Calu3 (cell line): ENCODE results near the gene PRR5. TPM values are rescaled to one million over a fixed set of nuclear protein-coding genes. Genes with fewer than 3 reads are reported as not detected.
"Not testable (repeated sequence)": the region's sequence is repeated elsewhere in the genome, so short reads cannot be mapped to it uniquely, and the experiment has no call there.

ENCODE experiments used
- BruUV-seq: library from RNA; stranded (reverse); fragments of 400-500 nt; replicated peaks from 2 replicates; lab custom pipeline; 2021; lab: Mats Ljungman, UMichigan
- CTCF ChIA-PET: fragments of 300-600 bp; sonication (Branson Sonifier 250); formaldehyde crosslinking; loops from one replicate; lab custom pipeline; 2022; ENCODE audit warnings: antibody characterized with exemption; lab: Charles Lee
- DNase-seq: peaks from one replicate; pipeline ENCODE4 v3.0.0; 2022
- H3K27ac Mint-ChIP-seq: one replicate; pipeline ENCODE4 v1.8.0; 2022; ENCODE audit warnings: mixed read lengths; ENCODE audit not compliant: unreplicated experiment
- H3K27me3 Mint-ChIP-seq: one replicate; pipeline ENCODE4 v1.8.0; 2022; ENCODE audit warnings: mixed read lengths; ENCODE audit not compliant: unreplicated experiment
- H3K36me3 Mint-ChIP-seq: one replicate; pipeline ENCODE4 v1.8.0; 2022; ENCODE audit warnings: mild to moderate bottlenecking, moderate library complexity, mixed read lengths; ENCODE audit not compliant: insufficient read depth, unreplicated experiment
- H3K4me1 Mint-ChIP-seq: one replicate; pipeline ENCODE4 v1.8.0; 2022; ENCODE audit warnings: mild to moderate bottlenecking, low read depth, mixed read lengths; ENCODE audit not compliant: unreplicated experiment
- H3K4me3 Mint-ChIP-seq: one replicate; pipeline ENCODE4 v1.8.0; 2022; ENCODE audit warnings: mild to moderate bottlenecking, low read depth, moderate library complexity, mixed read lengths; ENCODE audit not compliant: unreplicated experiment
- H3K9me3 Mint-ChIP-seq: one replicate; pipeline ENCODE4 v1.8.0; 2022; ENCODE audit warnings: low read depth, mixed read lengths; ENCODE audit not compliant: unreplicated experiment
- intact Hi-C: fragments of 100-400 bp; cut with micrococcal nuclease; formaldehyde crosslinking; loops from one replicate; pipeline ENCODE4 v1.10.0; 2022; ENCODE audit not compliant: unreplicated experiment
- total RNA-seq: library from RNA; stranded (reverse); gene quantifications from 2 replicates; pipeline ENCODE4 v1.2.3, GENCODE V29; 2022
- TF ChIP-seq, protein P1 (sequence below): fragments of 200-600 bp; IDR thresholded peaks from one replicate; pipeline ENCODE4 v1.8.0; 2022; ENCODE audit warnings: antibody characterized with exemption; ENCODE audit not compliant: unreplicated experiment

Gene PRR5
- total RNA-seq, 1 experiment from 2014 or later, result 12.5 TPM

DNA sequence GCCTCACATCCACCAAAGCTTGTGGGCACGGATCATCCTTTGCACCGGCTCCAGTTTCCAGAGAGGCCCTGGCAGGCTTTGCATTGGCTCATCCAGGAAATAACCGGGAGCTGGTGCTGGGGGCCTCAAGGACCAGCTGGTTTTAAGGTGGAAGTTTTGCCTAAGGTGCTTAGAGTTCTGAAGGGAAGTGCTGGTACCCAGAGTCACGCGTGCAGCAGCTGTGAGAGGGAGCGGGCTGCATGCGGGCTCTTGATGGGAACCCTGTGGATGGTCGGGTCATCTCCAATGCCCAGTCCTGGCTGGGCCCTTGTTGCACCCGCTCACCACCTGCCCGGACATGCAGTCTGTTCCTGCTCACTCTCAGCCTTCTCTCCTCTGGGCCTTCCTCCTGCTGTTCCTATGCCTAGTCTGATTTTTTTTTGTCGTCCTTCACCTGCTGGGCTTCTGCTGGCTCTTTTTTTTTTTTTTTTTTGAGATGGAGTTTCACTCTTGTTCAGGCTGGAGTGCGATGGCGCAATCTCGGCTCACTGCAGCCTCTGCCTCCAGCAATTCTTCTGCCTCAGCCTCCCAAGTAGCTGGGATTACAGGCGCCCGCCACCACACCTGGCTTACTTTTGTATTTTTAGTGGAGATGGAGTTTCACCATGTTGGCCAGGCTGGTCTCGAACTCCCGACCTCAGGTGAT lies 24.0 kb upstream of the PRR5 start:
- H3K4me1 Mint-ChIP-seq, result no peaks in the 10 kb centered on the region
- H3K9me3 Mint-ChIP-seq, result no peaks in the 10 kb centered on the region
- TF ChIP-seq, protein P1, sequence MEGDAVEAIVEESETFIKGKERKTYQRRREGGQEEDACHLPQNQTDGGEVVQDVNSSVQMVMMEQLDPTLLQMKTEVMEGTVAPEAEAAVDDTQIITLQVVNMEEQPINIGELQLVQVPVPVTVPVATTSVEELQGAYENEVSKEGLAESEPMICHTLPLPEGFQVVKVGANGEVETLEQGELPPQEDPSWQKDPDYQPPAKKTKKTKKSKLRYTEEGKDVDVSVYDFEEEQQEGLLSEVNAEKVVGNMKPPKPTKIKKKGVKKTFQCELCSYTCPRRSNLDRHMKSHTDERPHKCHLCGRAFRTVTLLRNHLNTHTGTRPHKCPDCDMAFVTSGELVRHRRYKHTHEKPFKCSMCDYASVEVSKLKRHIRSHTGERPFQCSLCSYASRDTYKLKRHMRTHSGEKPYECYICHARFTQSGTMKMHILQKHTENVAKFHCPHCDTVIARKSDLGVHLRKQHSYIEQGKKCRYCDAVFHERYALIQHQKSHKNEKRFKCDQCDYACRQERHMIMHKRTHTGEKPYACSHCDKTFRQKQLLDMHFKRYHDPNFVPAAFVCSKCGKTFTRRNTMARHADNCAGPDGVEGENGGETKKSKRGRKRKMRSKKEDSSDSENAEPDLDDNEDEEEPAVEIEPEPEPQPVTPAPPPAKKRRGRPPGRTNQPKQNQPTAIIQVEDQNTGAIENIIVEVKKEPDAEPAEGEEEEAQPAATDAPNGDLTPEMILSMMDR, result no peak
- no TSS peak for BruUV-seq
- H3K4me3 Mint-ChIP-seq, result no peak overlapping the region
- no peaks in the 10 kb centered on the region for H3K36me3 Mint-ChIP-seq
- intact Hi-C loops, result no loop called here
- no peak overlapping the region for H3K27ac Mint-ChIP-seq
- DNase-seq, result no peak
- H3K27me3 Mint-ChIP-seq, result peaks cover 72% of the 10 kb centered on the region
- CTCF ChIA-PET, result interaction anchor here (0.6 kb wide), 1 partner anchor 819 kb away, joined by 6 read pairs; no protein-coding TSS in a partner anchor

DNA sequence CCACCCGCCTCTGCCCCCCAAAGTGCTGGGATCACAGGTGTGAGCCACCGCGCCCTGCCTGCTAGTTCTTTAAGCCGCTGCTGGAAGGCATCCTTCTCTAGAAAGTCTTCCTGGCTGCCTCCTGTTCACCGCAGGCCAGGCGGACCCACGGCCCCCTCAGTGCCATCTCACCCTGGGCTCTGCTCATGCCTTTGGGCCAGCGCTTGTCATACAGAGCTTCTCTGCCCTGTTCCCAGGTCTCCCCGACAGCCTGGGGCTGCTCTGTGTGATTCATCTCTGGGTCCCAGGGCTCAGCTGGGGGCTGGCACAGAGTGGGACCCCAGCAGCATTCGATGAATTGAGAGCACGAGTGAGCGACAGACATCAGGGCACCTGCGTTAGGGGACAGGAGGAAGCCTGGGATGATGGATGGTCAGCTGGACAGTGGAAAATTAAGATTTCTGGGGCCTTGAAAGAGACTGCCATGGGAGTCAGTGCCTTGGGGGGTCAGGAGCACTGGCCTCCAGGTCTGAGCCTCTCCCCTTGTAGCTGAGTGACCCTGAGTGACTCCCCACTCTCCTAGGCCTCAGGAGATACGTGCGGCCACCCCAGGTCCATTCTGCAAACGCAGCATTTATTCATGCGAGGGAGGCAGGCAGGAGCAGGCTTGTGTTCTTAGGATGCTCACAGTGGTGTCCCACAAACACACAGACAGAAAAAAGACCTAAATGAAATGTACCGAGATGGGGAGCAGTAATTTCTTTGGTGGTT lies 23.3 kb upstream of the PRR5 start:
- H3K4me1 Mint-ChIP-seq, result no peaks in the 10 kb centered on the region
- no peak overlapping the region for H3K4me3 Mint-ChIP-seq
- TF ChIP-seq, protein P1, result no peak
- H3K9me3 Mint-ChIP-seq, result no peaks in the 10 kb centered on the region
- DNase-seq, result no peak
- peaks cover 65% of the 10 kb centered on the region for H3K27me3 Mint-ChIP-seq
- BruUV-seq, result no TSS peak
- H3K36me3 Mint-ChIP-seq, result no peaks in the 10 kb centered on the region
- intact Hi-C loops, result no loop called here
- CTCF ChIA-PET, result no interaction called here
- no peak overlapping the region for H3K27ac Mint-ChIP-seq

DNA sequence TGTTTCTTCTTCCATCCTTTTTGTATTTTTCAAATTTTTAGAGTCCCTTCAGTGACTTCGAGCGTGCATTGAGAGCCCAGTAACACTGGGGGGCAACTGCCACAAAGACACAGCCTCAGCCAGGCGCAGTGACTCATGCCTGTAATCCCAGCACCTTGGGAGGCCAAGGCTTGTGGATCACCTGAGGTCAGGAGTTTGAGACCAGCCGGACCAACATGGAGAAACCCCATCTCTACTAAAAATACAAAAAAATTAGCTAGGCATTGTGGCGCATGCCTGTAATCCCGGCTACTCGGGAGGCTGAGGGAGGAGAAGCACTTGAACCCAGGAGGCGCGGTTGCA lies 22.7 kb upstream of the PRR5 start:
- CTCF ChIA-PET, H3K9me3 Mint-ChIP-seq, H3K4me1 Mint-ChIP-seq, intact Hi-C loops, H3K27ac Mint-ChIP-seq, H3K36me3 Mint-ChIP-seq, H3K4me3 Mint-ChIP-seq, DNase-seq, BruUV-seq: not testable (repeated sequence)
- peaks cover 60% of the 10 kb centered on the region for H3K27me3 Mint-ChIP-seq

DNA sequence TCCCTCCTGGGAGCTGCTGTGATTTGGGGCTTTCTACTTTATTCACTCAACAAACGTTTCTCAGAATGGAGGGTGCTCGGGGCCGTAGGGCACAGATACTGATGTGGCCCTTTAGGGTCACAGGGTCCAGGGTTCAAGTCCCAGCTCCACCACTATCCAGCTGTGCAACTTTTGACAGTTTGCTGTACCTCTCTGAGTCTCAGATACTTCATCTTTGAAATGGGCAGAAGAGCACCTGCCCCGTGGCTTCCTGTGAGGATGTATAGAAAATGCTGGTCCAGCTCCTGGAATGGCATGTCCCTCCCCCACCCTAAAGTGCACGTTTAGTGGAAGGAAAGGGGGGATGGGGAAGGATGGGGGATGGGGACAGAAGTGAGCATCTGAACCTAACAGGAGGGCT lies 21.9 kb upstream of the PRR5 start:
- peaks cover 55% of the 10 kb centered on the region for H3K27me3 Mint-ChIP-seq
- H3K36me3 Mint-ChIP-seq, result no peaks in the 10 kb centered on the region
- H3K4me3 Mint-ChIP-seq, result no peak overlapping the region
- intact Hi-C loops, result no loop called here
- BruUV-seq, result no TSS peak
- CTCF ChIA-PET, result no interaction called here
- TF ChIP-seq, protein P1, result no peak
- no peak overlapping the region for H3K27ac Mint-ChIP-seq
- H3K4me1 Mint-ChIP-seq, result peaks cover 5% of the 10 kb centered on the region
- H3K9me3 Mint-ChIP-seq, result no peaks in the 10 kb centered on the region
- DNase-seq, result no peak

DNA sequence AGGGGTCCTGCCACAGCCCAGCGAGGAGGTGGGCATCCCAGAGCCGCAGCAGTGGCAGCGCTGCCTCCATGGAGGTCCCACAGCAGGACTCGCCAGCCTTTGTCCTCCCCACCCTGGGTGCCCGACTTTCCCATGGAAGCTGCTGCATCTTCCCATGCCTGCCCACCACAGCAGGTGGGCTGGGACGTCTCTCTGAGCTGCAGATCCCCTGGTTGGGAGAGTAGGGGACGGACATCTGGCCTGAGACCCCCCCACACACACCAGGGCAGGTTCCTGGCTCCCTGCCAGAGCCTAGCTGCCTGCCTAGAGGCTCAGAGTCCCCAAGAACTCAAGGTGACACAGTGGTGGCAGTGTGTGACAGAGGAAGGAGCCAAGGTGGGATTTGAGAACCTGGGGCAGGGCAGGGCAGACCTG lies 21.5 kb upstream of the PRR5 start:
- Mint-ChIP-seq H3K4me3 (no peak overlapping the region), H3K4me1 (peaks cover 9% of the 10 kb centered on the region), H3K27ac (no peak overlapping the region), H3K27me3 (peaks cover 51% of the 10 kb centered on the region), H3K9me3 (no peaks in the 10 kb centered on the region), H3K36me3 (no peaks in the 10 kb centered on the region)
- CTCF ChIA-PET, result no interaction called here
- DNase-seq, result no peak
- TF ChIP-seq, protein P1, result no peak
- intact Hi-C loops, result no loop called here
- BruUV-seq, result no TSS peak
